HG03060 (cell line): ENCODE measurements around the gene MICAL3.
"Not testable (repeated sequence)": the region's sequence is repeated elsewhere in the genome, so short reads cannot be mapped to it uniquely, and the experiment has no call there.

Experiments used
- ATAC-seq: cut with Tn5 transposase; IDR thresholded peaks from one replicate; pipeline ENCODE4 v1.9.1; 2021; ENCODE audit warnings: low read depth, moderate number of reproducible peaks; ENCODE audit not compliant: unreplicated experiment

Gene MICAL3, protein sequence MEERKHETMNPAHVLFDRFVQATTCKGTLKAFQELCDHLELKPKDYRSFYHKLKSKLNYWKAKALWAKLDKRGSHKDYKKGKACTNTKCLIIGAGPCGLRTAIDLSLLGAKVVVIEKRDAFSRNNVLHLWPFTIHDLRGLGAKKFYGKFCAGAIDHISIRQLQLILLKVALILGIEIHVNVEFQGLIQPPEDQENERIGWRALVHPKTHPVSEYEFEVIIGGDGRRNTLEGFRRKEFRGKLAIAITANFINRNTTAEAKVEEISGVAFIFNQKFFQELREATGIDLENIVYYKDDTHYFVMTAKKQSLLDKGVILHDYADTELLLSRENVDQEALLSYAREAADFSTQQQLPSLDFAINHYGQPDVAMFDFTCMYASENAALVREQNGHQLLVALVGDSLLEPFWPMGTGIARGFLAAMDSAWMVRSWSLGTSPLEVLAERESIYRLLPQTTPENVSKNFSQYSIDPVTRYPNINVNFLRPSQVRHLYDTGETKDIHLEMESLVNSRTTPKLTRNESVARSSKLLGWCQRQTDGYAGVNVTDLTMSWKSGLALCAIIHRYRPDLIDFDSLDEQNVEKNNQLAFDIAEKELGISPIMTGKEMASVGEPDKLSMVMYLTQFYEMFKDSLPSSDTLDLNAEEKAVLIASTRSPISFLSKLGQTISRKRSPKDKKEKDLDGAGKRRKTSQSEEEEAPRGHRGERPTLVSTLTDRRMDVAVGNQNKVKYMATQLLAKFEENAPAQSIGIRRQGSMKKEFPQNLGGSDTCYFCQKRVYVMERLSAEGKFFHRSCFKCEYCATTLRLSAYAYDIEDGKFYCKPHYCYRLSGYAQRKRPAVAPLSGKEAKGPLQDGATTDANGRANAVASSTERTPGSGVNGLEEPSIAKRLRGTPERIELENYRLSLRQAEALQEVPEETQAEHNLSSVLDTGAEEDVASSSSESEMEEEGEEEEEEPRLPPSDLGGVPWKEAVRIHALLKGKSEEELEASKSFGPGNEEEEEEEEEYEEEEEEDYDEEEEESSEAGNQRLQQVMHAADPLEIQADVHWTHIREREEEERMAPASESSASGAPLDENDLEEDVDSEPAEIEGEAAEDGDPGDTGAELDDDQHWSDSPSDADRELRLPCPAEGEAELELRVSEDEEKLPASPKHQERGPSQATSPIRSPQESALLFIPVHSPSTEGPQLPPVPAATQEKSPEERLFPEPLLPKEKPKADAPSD (N-terminal part only)

DNA sequence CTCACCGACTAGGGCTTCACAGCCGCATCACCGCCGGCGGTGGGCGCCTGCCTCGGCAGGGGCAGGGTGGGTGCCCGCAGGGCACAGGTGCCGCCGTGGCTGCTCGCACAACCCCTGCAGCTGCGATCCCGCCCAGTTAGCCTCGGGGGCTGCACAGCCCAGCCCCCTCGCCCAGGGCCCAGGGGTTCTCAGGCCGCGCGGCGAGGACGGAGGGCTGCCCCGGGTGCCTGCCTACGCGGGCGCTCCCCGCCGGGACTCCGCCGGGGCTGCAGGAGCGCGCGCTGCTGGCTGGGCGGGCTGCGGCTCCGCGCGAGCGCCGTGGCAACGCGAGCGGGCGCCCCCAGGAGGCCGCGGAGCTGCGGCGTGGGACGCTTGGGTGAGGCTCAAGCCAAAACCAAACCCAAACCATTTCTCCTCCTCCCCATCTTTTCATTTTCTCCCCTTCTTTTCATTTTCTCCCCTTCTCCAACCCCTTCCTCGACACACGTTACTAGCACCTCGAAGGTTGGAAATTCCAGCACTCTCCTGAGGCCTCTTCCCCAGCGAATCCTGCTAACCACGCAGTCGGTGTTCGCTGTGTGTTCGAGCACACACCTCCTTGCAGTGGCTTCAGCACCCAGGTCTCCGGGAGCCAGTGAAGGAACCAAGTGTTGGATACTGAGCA lies at the start of gene MICAL3:
Gene MICAL3 (minus strand): TSS at position 286 of the 664 bp plus-strand sequence. CDS start 117,749 bp downstream, outside the sequence.
- no peak for ATAC-seq

DNA sequence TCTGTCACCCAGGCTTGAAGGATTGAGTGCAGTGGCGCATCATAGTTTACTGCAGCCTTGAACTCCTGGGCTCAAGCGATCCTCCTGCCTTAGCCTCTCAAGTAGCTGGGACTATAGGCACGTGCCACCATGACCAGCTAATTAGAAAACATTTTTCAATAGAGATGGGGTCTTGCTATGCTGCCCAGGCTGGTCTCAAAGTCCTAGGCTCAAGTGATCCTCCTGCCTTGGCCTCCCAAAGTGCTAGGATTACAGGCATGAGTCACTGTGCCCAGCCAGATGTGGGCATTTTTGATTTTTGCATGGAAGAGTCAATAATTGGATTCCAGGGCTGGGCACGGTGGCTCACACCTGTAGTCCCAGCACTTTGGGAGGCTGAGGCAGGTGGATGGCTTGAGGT lies 49.6 kb upstream of the MICAL3 start:
- ATAC-seq = not testable (repeated sequence)

DNA sequence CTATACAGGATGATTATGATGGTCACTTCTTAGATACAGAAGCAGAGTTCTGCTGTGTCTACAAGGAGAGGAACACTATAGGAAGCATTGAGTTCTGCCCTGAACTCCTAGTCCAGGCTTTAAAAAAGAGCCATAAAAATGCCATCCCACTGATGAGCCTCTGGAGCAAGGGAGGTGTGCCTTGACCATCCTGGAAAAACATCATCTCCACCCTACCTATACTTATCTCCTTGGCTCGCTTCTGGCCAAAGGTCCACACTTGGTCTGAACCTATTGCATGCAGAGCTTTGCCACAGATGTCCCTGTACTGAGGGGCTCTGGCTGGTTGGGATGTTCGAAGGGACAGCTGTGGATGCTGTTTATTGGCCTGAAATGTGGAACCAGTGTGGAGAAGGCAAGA lies 49.1 kb upstream of the MICAL3 start:
- ATAC-seq = no peak

DNA sequence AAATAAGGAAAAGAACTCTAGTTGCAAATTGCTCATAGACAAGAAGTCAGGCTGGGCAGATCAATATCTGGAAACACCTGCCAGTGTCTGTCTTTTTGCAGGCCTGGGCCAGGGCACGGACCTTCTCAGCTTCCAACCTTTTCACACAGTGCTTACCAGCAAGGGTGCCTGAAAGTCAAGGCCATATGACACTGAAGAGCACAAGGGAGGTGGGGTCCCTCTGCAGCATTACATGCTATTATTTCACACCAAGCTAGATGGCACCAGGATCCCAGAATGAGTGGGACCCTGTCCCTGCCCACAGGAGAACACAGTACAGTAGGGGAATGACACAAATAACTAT lies 47.6 kb upstream of the MICAL3 start:
- no peak for ATAC-seq

DNA sequence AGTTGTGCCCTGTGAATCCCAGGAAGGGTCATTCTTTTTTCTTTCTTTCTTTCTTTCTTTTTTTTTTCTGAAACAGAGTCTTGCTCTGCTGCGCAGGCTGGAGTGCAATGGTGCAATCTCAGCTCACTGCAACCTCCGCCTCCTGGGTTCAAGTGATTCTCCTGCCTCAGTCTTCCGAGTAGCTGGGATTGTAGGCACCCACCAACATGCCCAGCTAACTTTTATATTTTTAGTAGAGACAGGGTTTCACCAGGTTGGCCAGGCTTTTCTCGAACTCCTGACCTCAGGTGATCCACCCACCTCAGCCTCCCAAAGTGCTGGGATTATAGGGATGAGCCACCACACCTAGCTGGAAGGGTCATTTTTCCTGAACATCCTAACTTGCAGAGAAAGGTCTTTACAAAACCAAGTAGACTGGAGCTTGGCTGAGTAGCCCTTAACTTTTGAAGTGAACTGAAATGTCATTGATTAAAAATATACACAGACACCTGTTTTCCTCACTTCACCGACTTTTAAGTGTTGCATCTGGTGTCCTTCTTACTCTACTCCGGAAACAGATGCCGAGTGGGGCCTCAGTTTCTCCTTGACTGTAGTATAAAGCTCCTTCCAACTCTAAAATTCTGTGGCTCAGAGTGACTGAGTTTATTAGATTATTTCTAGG lies 47.1 kb upstream of the MICAL3 start:
- not testable (repeated sequence) for ATAC-seq

DNA sequence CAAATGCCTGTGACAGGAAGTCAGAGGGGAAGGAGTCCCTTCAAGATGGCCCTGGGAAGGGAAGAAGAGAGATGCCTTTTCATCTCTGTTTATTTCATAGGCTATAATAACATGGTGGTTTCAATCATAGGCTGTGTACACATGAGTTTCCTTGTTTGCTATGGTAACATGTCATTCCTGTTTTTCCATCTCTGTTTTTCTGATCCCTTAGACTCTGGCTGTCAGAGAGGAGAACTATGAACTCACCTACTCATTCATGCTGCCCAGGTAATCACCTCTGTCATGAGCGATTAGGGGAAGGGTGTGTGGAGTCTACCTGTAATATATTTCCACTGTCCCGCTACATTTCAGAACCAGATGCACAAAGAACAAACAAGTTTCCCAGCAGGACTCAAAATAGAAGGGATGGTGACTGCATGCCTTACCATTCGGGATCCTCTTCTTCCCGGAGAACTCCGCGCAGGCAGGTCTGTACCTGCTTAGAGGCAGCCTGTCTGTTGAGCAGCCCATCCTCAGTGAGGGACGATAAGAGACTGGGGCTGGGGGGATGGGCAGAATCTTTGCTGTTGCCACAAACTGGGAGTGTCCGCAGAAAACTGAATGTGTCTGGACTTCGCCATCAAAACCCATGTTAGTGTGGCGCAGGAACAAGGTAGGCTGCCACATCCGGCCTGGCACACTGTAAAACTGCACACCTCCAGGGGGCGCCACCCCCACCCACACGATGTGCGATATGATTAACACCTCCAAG lies 46.4 kb upstream of the MICAL3 start:
- no peak for ATAC-seq

DNA sequence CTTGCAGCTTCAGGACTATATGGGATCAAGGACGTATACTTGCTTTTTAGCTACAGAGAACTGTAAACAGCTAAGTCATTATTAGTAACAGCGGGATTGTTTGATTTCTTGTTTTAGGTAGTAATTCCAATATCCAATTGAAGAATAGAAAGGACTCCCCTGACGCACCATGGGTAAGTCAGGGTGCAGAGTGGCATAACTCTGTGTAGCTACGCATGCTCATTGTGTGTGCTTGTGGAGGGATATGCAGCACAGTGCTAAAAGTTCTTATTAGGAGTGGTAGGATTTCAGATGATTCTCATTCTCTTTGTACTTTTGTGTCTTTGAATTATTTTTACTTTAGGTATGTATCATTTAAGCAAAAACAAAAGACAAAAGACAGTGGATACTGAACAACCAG lies 45.7 kb upstream of the MICAL3 start:
- ATAC-seq = no peak

DNA sequence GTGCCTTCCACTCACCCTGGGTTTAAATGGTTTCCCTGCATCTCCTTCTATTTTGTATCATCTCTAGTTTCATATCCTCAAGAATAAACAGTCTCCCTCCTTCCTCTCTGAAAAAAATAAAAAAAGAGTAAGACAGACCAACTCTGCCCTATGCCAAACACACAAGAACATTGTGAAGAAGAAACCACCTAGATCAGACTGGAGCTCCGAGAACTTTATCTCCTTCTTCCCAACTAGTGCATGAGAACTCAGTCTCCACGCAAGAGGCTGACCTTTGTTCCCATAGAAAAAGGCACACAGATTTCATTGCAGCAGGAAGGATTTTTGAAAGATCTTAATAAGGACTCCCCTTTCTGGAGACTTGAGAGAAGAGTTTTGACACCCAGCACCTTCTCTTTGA lies 44.7 kb upstream of the MICAL3 start:
- no peak for ATAC-seq

DNA sequence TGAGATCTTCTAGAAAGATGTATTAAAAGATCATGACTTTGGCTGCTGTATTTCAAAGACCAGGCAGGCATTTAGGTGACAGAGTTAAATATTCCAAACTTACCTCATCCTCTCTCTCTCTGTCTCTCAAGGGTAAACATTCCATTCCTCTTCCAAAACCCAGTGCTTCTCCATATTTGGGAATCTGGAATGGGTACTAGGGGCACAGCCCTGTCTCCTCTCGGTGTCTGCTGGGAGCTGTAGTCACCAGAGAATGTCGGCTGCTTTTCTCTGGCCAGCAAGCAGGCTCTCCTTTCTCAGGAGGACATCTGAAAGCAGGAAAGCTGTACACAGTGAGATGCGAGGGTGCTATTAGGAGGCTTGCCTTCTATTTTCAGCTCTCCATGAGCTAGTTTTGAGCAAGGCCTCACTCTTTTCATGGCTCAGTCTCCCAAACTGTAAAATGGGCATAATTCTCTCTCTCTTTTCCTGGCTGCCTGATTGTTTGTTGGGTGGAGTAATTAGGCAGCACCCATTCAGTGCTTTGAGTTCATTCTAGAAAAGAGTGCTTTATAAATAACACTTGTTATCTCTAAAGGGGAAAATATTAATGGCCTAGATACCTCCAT lies 44.1 kb upstream of the MICAL3 start:
- no peak for ATAC-seq

DNA sequence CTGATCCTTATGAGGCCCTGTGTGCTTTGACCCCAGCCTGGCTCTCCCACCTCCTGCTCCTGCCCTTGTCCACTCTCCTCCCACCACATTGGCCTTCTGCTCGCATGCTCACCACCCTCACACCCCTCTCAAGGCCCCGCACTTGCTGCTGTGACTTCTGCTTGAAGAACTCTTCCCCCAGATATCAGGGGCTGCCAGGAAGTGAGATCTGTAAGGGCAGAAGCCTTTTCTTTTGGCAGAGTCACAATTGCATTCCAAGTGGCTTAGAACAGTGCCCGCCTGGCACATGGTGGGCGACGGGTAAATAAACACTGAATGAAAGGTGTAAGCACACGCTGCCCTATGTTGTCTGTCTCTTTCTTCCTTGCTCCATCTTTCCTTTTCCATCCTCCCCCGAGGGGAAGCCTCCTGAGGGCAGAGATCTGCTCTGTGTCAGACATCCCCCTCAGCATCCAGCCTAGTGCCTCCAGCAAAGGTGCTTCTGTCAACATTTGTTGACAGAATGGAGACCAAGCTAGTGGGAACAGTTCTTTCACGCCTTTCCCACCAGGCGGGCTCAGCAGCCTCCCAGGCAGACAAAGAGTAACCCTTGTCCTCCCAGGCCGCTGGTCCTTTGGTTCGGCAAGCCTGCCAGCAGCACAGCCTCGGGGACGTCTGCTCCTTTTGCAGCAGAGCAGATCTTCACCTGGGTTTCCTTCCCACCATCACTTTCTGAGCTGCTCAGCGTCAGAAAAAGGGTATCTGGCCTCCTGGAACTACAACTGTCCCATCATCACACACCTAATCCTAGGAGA lies 43.4 kb upstream of the MICAL3 start:
- no peak for ATAC-seq

DNA sequence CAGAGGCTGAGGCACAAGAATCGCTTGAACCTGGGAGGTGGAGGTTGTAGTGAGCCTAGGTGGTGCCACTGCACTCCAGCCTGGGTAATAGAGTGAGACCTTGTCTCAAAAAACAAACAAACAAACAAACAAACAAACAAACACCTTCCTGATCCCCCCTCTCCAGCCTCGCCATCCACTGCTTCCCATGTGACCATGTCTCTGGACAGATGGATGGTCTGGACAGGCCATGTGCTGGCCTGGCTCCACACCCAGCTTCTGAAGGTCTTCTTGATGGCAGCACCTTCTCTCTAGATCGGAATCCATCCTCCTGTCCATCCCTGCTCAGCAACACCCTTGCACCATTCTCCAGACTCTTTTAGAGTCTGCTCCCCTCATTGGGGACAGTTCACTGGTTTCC lies 42.8 kb upstream of the MICAL3 start:
- no peak for ATAC-seq

DNA sequence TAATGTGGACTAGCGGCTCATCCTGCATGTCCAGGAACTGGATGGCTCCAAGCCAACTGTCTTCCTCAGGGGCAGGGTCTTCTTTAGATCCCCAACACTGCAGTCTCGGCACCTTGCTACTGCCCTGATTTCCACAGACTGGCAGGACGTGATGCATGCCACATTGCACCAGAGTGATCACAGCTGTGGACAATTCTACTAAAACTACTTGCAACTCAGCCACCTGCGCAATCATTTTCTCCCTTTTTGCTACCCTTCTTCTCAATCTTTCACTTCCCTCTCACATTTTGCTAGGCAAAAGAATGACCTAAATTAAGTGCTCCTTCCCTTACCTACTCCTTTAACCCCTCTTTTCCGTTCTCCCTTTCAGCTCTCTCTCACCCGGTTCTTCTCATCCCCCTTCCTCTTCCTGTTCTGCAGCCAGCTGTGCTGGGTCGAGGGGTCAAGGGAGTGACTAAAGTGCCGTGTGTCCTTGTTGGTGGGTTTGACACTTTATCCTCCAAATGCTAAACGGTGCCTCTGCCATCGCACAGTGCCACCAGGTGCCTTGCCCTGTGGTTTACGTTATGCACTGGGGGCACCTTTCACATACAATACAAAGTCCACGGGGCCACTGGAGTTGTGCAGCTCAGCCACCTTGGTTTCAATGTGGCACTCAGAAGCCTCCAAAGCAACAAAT lies 42.0 kb upstream of the MICAL3 start:
- ATAC-seq = no peak

DNA sequence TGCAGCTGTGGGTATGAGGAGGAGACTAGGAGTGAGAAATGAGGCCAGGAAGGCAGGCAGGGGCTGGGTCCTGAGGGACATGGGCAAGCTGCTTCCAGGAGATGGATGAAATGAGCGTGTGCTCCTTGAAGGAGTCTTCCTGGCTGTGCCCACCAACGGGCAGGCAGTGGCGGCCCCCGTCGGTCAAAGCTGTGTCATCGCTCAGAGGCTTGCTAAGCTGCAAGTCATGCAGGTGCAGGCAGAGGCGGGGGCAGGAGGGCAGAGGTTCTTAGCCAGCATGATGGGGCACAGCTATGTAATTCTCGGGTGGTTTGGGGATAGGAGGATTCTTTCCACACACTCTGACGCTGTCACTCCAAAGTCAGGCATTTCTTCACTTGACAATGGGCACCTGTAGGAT lies 40.9 kb upstream of the MICAL3 start:
- no peak for ATAC-seq

DNA sequence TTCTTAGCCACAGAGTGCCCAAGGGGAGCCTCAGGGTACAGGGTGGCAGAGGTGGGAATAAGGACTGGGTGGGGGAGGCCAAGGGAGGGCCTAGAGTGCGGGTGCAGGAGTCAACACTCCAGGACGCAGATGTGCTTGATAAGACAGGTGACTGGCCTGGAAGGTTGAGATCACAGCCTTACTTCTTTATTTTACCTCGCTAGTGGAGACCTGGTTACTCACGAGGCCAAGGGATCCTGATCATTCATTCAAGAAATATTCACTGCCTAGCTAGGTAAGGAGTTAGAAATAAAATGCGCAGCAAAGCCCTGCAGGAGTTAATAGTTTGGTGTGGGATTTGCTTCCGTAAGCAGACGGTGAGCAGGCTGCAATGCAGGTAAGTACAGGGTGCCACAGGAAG lies 40.3 kb upstream of the MICAL3 start:
- no peak for ATAC-seq

DNA sequence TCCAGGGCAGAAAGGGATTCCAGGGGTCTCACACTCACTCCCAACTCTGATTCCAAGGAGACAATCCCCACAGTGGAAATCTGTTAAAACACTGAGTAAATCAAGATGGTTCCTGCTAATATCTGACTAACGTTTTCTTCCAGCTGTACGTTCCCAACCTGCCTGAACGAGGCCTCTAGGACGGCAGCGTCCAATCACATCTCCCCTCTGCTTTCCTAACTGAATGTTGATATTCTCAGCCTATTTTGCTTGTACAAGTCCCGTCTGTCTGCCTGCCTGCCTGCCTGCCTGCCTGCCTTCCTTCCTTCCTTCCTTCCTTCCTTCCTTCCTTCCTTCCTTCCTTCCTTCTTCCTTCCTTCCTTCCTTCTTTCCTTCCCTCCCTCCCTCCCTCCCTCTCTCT lies 39.4 kb upstream of the MICAL3 start:
- ATAC-seq = not testable (repeated sequence)

DNA sequence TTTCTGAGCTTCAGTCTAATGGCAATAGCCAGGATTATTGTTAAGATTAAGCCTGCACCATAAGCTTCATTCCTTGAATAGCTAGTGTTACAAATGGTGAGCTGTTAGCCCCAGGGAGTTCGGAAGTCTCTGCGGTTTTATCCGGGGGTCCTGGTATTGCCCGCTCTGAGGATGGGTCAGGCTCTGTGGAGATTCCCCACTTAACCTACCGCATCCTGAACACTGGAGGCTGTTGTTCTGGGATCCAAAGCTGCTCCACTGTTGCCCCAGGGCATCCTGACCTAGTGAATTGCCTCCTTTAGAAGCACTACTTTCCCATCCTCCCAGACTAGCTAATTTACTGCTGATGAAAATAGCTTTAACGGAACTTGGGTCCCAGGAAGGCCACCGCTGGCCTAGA lies 38.9 kb upstream of the MICAL3 start:
- ATAC-seq = no peak

DNA sequence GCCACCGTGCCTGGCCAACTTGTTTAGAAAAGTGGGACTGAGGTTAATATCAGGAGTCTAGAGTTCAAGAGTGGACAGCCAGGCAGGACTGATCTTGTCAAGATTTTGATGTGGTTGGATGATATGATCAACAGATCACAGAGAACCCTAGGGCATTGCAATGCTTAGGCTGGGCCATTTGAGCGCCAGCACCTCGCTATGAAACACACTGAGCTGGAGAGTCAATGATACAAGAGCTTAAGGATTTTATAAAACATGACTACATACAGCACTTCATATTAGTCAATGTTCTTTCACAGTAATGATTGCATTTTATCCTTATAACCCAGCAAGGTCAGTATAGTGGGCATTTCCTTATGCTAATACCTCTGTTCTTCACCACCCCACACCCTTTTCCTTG lies 38.1 kb upstream of the MICAL3 start:
- no peak for ATAC-seq
